KOPT-K1 (cell line): Measurements from ENCODE around the gene PLAU.
"Not testable (repeated sequence)": the region's sequence is repeated elsewhere in the genome, so short reads cannot be mapped to it uniquely, and the experiment has no call there.

ENCODE experiments used
- H3K27ac ChIP-seq: fragments of 200-600 bp; sonication (generic); 2 replicates; pipeline ENCODE4 v1.5.1; 2016; ENCODE audit warnings: antibody characterized with exemption, mild to moderate bottlenecking, low read depth, low read length; ENCODE audit not compliant: poor library complexity, severe bottlenecking
- H3K36me3 ChIP-seq: fragments of 200-600 bp; sonication (generic); 2 replicates; pipeline ENCODE4 v1.5.1; 2017; ENCODE audit warnings: antibody characterized with exemption, mild to moderate bottlenecking, low read length, moderate library complexity; ENCODE audit not compliant: insufficient read depth
- H3K9me3 ChIP-seq: fragments of 200-600 bp; sonication (generic); 2 replicates; pipeline ENCODE4 v1.5.1; 2017; ENCODE audit warnings: antibody characterized with exemption, low read length, mild to moderate bottlenecking; ENCODE audit not compliant: insufficient read depth, poor library complexity, severe bottlenecking

Gene PLAU

DNA sequence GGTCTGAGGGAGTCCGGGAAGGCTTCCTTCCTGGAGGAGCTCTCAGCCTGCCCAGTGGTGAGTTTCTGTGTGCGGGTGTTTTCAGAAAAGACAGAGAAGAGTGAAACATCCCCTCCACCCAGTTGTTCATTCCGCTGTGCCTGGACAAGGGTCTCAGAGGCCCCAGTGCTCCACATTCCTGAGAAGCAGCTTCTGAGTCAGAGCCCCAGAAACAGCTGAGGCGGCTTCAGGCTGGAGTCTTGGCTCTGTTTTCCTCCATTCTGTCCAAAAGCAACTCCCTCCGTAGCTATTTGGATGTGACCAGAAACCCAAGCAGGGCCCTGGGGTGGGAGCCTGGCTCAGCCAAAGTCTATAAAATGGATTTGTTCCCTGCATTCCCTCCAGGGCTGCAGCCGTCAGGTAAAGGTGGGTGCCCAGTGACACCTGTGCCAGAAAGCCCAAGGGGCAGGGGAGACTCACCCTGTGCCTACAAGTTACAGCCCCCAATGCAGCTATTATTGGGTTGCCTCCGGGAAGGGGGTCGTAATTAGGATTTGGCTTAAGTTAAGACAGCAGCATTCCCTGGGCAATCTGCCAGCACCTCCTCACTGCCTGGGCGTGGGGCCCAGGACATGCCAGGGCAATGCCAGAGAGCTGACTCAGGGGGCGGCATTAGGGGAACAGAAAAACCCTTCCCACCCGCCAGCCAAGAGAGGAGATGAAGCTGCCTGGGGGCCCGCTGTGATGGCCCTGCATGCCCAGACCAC is 23.5 kb upstream of the PLAU start:
- Histone ChIP-seq H3K27ac (no peak overlapping the region), H3K9me3 (no peaks in the 10 kb centered on the region), H3K36me3 (no peaks in the 10 kb centered on the region)

DNA sequence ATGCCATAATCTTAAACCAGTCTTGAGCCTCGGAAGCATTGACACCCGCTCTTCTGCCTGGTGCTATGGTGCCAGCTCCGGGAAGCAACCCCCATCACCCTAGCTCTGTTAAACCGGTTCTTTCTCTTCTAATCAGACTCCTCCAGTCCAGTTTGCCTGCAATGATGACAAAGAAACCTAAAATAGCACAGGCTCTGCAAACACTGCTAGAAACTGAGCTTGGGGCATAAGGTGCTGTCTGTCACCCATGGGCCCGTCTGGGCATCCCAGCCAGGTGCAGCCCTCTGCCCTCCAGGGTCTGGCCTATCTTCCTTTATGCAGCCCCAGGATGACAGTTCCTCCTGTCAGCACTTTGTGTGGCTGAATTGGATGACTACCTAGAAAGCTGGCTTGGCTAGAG is 22.4 kb upstream of the PLAU start:
- no peaks in the 10 kb centered on the region for H3K36me3 ChIP-seq
- H3K27ac ChIP-seq: no peak overlapping the region

DNA sequence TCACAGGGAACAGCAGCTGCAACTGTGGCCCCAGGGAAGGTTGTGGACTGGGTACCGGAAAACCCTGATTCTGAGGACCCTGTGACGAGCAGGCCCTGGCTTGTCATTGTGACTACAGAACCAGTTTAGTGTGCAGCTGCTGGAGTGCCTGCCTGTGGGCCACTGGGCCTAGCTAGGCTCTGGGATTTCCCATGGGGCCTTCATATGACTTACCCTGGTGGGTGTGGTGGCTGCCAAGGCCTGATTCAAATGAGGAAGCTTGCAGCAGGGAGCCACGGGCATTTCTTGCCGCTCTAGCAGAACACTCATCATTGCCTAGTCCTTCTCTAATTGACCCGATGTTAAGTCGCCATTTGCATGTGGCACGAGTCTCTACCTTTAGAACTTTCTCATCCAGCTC is 21.9 kb upstream of the PLAU start:
- Histone ChIP-seq H3K9me3 (no peaks in the 10 kb centered on the region), H3K27ac (no peak overlapping the region), H3K36me3 (no peaks in the 10 kb centered on the region)

More for the DNA sequence above, 22.4 kb upstream of the PLAU start:
- H3K9me3 ChIP-seq: no peaks in the 10 kb centered on the region

DNA sequence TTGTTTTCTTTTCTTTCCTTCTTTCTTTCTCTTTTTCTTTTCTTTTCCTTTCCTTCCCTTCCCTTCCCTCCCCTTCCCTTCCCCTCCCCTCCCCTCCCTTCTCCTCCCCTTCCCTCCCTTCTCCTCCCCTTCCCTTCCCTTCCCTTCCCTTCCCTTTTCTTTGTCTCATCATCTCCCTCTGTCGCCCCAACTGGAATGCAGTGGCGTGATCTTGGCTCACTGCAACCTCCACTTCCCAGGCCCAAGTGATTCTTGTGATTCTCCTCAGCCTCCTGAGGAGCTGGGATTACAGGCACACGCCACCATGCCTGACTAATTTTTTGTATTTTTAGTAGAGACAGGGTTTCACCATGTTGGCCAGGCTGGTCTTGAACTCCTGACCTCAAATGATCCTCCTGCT is 21.5 kb upstream of the PLAU start:
- not testable (repeated sequence) for H3K9me3 ChIP-seq, H3K27ac ChIP-seq, H3K36me3 ChIP-seq

DNA sequence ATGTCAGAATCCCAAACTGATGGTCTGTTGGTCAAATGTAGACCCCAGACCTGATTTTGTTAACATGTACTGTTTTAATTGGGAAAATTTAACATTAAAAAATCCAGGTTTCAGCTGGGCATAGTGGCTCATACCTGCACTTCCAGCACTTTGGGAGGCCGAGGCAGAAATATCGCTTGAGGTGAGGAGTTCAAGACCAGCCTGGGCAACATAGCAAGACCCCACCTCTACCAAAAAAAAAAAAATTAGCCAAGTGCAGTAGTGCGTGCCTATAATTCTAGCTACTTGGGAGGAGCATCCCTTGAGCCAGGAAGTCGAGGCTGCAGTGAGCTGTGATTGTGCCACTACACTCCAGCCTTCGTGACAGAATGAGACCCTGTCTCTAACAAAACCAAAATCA is 20.7 kb upstream of the PLAU start:
- Histone ChIP-seq H3K27ac (no peak overlapping the region), H3K9me3 (no peaks in the 10 kb centered on the region), H3K36me3 (no peaks in the 10 kb centered on the region)

DNA sequence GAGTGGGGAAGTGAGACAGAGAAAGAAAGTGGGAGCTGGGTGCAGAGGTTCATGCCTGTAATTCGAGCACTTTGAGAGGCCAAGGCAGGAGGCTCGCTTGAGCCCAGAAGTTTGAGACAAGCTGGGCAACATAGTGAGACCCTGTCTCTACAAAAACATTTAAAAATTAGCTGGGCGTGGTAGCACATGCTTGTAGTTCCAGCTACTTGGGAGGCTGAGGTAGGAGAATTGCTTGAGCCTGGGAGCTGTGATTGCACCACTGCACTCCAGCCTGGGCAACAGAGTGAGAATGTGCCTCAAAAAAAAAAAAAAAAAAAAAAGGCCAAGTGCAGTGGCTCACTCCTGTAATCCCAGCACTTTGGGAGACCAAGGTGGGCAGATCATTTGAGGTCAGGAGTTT is 20.1 kb upstream of the PLAU start:
- not testable (repeated sequence) for H3K9me3 ChIP-seq, H3K36me3 ChIP-seq, H3K27ac ChIP-seq

DNA sequence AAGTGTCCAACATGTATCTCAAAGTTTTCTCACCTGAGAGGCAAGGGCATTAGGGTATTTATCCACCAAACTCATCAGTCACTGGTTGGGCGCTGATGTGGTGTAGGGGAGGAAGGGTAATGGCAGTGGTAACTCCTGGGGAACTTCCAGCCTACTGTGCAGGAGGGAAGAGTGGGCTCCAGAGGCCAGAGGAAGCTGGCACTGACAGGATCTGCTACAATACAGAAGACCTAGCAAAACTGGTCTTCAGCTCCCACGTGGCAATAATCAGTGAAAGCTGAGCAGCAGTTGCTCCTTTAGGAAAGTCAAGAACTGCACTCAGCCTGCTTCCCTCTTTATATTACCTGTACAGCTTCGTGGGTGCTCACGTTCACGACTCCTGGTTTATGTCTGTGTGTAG is 19.4 kb upstream of the PLAU start:
- Histone ChIP-seq H3K9me3 (no peaks in the 10 kb centered on the region), H3K27ac (no peak overlapping the region), H3K36me3 (no peaks in the 10 kb centered on the region)

DNA sequence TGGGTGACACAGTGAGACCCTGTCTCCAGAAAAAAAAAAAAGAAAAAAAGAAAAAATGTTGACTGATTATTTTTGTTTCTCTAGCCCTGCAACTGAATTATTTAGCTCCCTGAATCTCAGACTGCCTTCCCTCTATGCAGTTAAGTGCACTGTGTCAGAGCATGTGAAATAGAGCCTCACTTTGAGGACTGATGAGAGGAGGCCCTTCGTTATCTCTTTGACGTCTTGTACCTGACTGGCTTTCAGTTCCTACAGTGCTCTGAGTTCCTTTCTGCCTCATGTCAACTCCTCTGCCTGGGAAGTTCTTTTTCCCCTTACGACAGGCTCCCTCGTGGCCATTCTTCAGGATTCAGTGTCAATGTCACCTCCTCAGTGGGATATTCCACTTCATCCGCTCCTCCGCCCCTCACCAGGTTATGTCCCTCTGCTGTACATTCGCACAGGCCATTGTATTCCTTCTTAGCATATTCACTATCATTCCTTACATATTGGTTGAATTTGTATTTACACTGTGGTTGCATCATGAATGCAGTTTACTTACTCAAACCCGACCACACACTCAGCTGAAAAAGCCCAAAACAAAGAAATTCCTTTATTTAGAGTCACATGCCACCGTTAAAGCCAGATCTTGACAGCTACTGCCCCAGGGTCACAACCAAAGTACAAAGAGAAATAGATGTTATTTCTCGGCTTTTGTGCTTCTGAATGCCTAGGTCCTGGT is 18.5 kb upstream of the PLAU start:
- Histone ChIP-seq H3K9me3 (no peaks in the 10 kb centered on the region), H3K36me3 (no peaks in the 10 kb centered on the region), H3K27ac (no peak overlapping the region)

DNA sequence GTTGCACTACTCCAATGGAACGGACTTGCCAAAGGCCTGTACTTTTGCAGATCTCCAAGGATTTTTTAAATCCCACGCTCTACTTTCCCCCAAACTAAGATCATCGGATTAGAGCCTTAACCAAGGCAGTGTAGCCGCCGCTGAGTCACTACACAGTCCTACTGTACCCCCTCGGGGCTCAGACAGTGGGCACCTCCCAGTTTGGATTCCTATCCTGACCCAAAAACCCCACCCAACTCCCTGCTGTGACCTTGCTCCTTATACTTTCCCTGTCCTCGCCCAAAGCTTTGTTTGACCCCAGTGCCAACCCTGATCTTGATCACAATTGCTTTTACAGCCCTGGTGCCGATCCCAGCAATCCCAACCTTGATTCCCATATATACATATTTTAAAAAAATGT is 17.5 kb upstream of the PLAU start:
- no peaks in the 10 kb centered on the region for H3K36me3 ChIP-seq
- no peaks in the 10 kb centered on the region for H3K9me3 ChIP-seq
- H3K27ac ChIP-seq: no peak overlapping the region

DNA sequence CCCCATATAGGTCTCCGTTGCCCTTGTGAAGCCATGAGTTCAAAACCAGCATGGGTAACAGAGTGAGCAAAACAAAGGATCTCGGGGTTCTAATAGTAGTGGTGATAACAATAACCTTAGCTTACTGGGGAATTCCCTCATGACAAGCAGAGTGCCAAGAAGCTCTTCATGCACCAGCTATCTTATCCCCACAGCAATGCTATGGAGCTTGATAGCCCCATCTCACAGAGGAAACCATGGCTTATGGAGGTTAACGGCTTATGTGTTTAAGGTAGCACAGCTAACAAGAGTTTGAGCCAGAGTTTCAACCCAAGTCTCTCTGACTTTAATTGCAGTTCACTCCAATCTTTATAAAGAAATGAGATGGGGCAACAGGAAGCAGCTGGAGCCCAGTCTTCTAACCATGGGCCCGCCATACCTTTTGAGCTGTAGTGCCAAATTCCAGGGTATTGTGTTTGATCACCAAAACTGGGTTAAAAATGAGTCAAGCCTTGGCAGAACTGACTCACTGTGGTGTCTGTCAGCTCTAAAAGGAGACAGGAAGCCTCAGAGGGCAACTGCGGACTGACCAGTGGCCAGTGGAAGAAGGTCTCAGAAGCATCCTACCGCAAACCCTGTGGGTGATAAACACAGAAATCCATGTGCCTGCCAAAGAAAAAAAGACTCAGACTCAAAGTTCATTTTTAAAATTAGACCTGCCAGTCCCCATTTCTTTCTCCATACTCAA is 16.5 kb upstream of the PLAU start:
- Histone ChIP-seq H3K36me3 (no peaks in the 10 kb centered on the region), H3K9me3 (no peaks in the 10 kb centered on the region), H3K27ac (no peak overlapping the region)

DNA sequence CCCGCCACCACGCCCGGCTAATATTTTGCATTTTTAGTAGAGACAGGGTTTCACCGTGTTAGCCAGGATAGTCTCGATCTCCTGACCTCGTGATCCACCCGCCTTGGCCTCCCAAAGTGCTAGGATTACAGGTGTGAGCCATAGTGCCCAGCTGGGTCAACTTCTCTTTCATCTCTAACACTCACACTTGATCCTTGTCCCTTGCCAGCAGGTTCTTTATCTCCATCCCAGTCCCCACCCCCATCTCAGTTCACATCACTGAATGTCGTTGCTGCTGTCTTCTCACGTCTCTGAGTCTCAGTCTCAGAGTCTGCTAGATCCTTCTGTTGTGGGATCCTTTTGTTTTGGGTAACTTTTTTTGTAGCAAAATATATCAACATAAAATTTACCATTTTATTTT is 15.6 kb upstream of the PLAU start:
- H3K36me3 ChIP-seq, H3K27ac ChIP-seq, H3K9me3 ChIP-seq: not testable (repeated sequence)

DNA sequence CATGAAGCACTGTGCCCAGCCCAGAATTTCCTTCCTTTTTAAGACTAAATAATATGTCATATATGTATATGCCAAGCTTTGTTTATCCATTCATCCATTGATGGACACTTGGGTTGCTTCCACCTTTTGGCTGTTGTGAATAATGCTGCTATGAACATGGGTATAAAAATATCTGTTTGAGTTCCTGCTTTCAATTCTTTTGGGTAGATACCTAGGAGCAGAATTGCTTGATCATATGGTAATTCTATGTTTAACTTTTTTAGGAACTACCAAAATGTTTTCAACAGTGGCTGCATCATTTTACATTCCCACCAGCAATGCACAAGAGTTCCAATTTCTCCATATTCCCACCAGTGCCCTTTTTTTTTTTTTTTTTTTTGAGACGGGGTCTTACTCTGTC is 13.2 kb upstream of the PLAU start:
- Histone ChIP-seq H3K36me3 (no peaks in the 10 kb centered on the region), H3K27ac (no peak overlapping the region), H3K9me3 (no peaks in the 10 kb centered on the region)

DNA sequence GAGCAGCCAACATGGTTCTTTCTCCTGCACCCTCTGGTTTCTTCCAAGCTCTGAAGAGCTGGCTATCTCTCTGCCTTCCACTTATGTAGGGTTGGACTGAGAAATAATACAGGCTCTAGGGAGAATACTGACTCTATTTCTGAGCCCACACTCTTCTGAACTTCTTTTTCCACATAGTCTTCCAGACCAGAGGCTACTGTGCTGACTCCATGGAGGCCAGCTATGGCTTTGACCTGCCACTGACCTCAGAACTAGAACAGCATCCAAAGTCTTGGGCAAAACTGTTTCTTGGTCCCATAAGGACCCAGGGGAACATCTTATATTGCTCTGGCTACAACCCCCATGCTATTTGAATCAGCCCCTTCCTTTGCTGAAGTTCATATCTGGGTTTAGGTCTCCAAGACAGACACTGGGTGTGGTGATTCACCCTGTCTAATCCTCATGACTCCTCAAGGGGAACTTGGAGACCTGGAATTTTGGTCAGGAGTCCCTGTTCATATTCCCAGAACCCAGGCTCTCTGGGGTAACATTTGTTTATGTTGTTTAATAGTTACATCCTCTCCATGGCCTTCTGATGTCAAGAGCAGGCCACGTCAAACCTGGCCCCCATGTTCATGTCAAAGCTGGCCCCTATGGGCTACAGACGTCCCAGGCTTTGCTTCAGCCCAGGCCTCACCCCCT is 12.1 kb upstream of the PLAU start:
- no peaks in the 10 kb centered on the region for H3K9me3 ChIP-seq
- no peaks in the 10 kb centered on the region for H3K36me3 ChIP-seq
- no peak overlapping the region for H3K27ac ChIP-seq

DNA sequence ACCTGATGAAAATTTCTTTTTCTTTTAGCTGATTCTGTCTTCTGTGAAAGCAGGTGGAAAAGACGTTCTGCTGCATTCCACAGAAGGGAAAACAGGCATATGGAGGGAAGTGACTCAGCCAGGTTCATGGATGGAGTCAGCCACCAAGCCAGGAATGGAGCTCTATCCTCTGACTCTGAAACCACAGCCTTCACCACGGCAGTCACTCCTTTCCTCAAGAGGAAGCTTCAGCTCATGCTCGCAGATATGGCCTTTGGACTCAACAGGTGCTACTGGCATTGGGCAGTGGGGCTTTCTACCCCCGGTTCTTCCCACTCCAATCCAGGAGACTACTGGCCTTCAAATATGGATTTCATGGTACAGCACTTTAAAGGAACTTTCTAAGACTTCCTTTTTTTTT is 11.5 kb upstream of the PLAU start:
- H3K36me3 ChIP-seq: no peaks in the 10 kb centered on the region
- H3K9me3 ChIP-seq: no peaks in the 10 kb centered on the region
- no peak overlapping the region for H3K27ac ChIP-seq

DNA sequence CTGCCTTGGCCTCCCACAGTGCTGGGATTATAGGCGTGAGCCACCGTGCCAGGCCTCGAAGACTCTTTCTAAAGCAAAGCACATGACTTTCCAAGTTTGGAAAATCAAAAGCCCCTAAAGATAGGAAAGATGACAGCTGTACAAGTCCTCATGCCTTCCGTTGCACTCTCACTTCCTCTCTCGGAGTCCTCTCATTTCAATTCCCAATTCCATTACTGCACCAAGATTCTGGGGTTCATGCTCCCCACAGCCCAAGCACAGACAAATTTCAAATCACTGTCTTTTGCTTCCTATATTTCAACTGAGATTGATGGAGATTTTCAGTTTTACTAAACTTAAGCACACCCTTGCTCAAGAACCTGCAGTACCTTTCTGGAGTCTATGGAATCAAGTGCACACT is 10.9 kb upstream of the PLAU start:
- no peaks in the 10 kb centered on the region for H3K9me3 ChIP-seq
- no peak overlapping the region for H3K27ac ChIP-seq
- H3K36me3 ChIP-seq: no peaks in the 10 kb centered on the region
